HG03196 (cell line): ENCODE results near the gene TYMP.

Experiments
- ATAC-seq: cut with Tn5 transposase; IDR thresholded peaks from one replicate; pipeline ENCODE4 v1.9.1; 2021; ENCODE audit not compliant: unreplicated experiment

The TYMP gene

DNA sequence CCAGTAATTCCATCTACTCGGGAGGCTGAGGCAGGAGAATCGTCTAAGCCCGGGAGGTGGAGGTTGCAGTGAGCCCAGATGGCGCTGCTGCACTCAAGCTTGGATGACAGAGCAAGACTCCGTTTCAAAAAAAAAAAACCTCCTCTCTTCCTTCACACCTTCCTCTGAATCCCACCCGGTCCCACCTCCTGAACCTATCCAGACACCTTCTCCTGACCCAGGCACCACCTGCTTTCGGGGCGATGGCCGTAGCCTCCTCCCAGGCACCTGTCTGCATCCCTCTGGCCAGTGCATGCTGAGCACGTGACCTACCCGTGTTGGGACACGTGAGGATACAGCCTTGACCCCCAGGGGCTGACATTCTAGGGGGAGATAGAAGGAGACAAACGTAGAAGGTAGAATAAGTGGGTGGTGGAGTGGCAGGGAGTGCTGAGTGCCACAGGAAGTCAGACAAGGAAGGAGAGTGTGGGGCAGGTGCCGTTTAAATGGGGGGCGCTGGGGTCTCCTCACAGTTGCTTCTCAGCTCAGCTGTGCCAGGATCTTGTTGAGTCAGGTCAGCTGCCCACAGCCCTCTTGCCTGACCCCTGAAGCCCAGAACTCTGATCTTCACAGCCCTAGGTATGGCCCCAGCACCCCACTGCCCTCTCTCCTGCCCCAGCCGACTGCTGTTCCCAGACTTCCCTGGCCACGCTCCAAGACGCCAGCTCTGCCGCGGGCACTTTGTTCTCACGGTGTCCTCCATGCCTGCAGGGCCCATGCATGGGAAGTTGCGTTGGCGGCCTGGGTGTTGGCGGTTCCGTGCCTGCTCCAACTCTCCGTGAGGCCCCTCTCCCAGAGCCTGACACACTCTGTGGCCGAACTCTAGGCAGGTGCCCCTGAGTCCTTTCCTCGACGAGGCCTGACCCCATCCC is 44.3 kb downstream of the TYMP start:
- ATAC-seq = no peak

DNA sequence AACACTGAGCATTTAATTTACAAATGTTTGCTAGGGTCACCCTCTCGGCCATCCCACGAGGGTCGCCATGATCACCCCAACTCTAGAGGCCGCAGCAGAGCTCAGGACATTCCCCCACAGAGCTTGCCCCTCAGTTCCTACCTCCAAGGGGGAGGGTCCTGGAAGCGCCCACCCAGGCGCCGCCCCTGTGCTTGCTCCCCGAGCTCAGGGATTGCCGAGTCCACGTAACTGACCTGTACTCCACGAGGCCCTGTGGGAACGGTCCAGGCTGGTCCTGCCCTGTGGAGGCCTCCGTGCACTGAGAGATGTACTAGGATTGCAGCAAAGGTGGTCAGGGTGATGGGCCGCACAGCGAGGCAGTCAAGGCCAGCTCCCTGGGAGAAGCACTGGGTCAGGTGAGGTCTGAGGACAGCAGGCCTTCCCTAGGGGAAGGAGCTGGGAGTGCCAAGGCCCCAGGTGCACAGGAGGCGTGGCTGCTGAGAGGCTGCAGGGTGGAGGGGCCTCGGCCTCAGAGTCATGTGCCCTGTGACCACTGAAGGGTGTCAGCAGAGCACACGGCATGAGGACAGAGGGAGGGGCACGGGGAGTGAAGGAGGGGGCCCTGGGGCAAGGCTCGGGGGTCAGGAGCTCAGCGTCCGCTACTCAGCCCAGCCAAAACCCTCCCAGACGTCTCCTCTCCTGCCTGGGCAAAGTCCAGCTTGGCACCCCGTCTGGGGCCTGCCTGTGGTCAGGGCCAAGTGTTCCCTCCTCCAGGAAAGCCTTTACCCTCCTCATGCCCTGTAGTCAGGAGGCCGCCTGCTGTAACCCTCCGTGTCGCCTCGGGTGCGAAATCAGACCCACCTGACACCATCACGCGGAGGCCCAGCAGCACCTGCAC is 45.6 kb downstream of the TYMP start:
- no peak for ATAC-seq

DNA sequence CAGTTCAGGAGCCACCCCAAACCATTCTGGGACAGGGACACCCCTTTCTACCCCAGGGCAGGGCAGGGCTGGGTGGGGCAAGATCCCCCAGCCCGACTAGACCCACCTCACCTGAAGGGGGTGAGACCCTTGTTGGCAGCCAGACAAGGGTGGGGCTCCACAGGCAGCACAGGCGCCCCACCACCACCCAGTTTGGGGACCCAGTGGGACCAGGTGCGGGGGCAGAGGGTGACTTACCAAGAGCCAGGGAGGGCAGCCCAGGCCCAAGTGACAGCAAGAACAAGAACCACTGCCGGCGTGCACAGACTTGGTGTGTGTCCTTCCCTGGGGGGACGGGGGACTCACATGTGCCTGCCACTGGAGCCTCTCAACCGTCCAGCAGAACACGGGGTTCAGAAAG is 46.3 kb downstream of the TYMP start:
- no peak for ATAC-seq

DNA sequence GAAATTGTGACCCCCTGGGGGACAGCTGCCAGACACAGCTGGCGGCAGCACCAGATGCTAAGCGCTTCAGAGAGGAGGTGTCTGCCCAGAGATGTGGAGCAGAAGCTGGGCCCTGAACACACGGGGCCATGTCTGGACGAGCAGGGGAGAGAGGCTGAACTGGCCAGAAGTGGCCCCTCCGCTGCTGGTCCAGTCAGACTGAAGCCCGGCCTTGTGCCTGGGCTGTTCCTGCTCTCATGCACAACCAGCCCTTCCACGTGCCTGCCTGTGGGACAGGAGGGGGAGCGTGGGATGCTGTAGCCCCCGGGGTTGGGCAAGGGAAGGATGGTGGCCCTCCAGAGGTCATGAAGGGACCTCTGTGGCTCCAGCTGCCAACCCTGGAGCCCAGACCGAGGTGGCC is 46.7 kb downstream of the TYMP start:
- no peak for ATAC-seq

DNA sequence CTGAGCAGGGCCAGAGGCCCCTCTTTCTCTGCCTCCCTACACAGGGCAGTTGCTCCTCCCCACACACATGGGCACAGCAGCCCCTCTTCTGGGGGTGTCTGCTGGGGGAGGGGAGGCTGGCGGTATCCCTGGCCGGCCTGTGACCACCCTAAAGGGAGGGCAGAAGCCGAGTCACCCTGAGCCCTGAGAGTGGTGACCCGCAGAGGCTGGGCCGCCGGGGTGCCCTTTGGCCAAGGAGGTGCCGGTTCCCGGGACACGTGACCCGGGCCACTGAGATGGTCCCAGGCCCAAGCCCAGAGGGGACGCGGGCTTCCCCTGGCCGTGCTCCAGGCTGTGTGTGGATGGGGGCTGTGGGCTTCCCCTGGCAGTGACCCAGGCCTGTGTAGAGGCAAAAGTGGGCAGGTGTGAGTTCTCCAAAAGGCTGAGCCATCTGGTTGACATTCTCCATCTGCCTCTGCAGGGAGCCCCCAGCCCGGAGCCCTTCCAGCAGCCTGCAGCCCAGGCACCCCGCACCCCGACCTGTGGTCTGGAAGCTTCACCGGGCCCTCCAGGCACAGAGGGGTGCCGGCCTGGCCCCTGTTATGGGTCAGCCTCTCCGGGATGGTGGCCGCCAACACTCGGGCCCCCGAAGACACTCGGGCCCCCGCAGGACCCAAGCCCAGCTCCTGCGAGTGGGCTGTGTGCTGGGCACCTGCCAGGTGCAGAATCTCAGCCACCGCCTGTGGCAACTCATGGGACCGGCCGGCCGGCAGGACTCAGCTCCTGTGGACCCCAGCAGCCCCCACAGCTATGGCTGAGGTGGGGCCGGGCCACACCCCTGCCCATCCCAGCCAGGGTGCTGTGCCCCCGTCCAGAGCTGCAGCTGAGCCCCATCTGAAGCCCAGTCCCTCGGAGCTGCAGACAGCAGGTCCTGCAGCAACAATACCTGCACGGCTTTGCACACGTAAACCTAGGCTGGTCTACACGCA is 47.4 kb downstream of the TYMP start:
- no peak for ATAC-seq

DNA sequence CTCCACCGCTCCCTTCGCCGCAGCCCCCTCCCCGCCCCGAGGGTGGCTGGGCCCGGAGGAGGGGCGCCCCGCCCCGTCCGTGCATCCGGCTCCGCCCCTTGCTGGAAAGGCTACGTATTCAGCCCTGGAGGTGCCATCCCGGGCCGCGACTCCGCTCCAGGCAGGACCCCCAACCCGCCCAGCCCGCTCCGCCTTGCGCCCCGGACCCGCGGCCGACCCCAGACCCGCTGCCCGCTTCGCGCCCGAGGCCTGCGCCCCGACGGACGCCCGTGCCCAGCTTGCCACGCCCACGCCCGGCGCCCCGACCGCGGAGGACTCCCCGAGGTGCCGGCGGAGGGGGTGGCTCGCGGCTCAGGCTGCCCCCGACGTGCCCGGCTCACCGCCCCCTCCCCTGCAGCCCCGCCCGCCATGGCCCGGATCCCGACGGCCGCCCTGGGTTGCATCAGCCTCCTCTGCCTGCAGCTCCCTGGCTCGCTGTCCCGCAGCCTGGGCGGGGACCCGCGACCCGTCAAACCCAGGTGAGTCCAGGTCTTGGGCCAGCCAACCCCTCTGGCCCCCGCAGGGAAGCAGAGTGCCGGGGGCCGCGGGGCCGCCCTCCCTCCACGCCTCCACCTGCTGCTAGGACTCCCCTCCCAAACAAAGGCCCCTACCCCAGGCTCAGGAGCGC is 48.2 kb downstream of the TYMP start, which contains the start of gene ADM2:
ADM2 (plus strand) TSS at position 104 of the 667 bp plus-strand sequence; CDS start at position 409, 305 bp downstream.
- no peak for ATAC-seq

DNA sequence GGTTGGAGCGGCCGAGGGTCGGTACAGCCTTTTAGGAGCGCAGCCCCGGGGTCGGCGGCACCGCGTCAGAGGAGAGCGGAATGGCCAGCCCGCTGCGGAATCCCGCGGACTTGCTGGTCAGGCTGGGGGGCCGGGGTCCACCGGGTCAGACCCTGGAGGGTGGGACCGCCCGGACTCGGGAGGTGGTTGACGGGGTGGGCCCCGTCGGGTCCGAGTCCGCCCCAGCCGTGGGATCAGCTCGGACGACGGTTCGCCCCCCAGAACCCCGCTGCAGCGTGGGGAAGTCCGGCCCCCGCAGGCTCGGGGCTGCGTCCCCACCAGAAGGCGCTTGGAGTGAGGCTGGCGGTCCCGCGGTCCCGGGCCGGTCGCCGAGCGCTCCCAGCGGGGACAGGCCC is 48.8 kb downstream of the TYMP start:
- ATAC-seq = no peak

DNA sequence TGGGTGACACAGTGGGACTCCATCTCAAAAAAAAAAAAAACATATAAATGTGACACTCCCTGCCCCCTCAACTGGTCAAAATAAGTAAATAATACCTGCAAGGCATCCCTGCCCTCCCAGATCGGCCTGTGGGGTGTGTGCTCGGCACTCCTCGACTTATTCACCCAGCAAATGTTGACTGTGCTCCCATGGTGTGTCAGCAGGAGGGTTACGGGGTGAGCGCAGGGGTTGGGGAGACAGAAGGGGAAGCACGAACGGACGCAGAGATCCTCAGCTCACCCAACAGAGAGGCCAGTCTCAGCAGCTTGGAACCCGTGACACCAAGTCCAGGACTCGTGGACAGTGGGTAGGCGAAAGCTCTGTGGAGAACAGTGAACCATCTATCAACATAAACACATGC is 50.1 kb downstream of the TYMP start:
- no peak for ATAC-seq

DNA sequence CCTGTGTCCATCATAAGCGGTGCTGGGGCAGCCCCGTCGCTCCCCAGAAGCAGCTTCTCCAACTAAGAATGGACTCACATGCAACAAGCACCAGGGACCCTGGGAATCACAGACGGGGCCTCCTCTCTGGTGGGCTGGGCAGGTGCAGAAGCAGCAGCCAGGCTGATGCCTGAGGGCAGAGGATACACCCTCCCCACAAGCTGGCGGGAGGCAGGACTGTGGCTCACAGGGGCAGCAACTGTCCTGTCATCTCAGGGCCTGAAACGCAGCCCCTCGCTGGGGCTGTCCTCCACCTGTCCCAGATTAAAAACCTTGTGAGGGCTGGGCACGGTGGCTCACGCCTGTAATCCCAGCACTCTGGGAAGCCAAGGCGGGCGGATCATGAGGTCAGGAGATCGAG is 51.9 kb downstream of the TYMP start:
- ATAC-seq = no peak

DNA sequence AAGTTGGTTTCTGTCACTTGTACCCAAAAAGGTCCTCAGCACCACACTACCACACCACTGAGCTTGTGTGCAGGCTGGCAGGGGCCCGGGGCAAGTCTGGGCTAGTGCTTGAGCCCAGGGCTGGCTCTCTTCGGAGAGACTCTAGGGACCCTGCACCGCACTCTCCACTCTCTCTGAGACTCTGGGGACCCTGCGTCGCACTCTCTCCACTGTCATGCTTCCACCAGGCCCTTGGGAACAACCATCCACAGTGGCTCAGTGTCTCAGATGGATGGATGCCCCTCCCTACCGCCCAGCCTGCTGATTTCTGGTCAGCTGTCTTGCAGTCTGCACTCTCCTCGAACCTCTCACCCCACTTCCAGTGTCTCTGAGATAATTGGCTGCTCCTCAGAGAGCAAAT is 52.9 kb downstream of the TYMP start:
- no peak for ATAC-seq
